K562 (cell line): ENCODE data around the gene CEBPZ. TPM values are rescaled to one million over a fixed set of nuclear protein-coding genes. Genes with fewer than 3 reads are reported as not detected.

Experiments
- ATAC-seq: fragments of 200-7000 bp; cut with Tn5 transposase; 3 replicates; pipeline ENCODE4 v1.9.1; 2020; ENCODE audit warnings: moderate library complexity
- BruUV-seq: library from RNA; stranded (reverse); fragments of 400-500 nt; replicated peaks from 2 replicates; lab custom pipeline; 2021; lab: Mats Ljungman, UMichigan
- CTCF ChIA-PET: fragments of 300-600 bp; formaldehyde crosslinking; extraction: SDS; loops from one replicate; lab custom pipeline; 2021; ENCODE audit warnings: low intra/inter-chr PET ratio; lab: Yijun Ruan, JAX
- POLR2A ChIA-PET: fragments of 300-600, 350-650 bp; sonication (Branson Sonifier 250); formaldehyde crosslinking; extraction: SDS; loops from one replicate; lab custom pipeline; 2021; ENCODE audit warnings: antibody characterized with exemption, inconsistent platforms; lab: Yijun Ruan, JAX
- DNase-seq, 4 experiments: peaks; one replicate each; pipeline versions ENCODE4 v3.0.0 to v3.0.0-alpha.2; 2011 to 2018; ENCODE audit warnings: low spot score in 3 of 4, mixed read lengths in 3 of 4; ENCODE audit errors: extremely low read depth in 1 of 4
- FAIRE-seq: peaks from 2 replicates; lab custom pipeline; 2011; peaks lifted over from hg19 to GRCh38; lab: Jason Lieb, UNC
- H2AFZ ChIP-seq: 2 replicates; pipeline ENCODE4 v1.6.0; 2011; ENCODE audit warnings: low read depth, low read length, control low read depth, inconsistent platforms
- H3K27ac ChIP-seq: fragments of 200-600 bp; 3 replicates; pipeline ENCODE4 v1.8.0; 2011; ENCODE audit warnings: low read depth, mild to moderate bottlenecking, control low read depth, inconsistent platforms, low read length, moderate library complexity, mixed read lengths; ENCODE audit errors: extremely low read depth
- H3K27me3 ChIP-seq, 2 experiments: fragments of 300-600 bp in 1 of 2; 2 replicates in 1 of 2; 3 replicates in 1 of 2; pipeline versions ENCODE4 v1.6.0 to v1.8.0; 2011; ENCODE audit warnings: inconsistent platforms in 2 of 2, low read length in 2 of 2, mild to moderate bottlenecking in 1 of 2, mixed read lengths in 1 of 2, moderate library complexity in 1 of 2; ENCODE audit not compliant: control insufficient read depth in 2 of 2, insufficient read depth in 2 of 2
- H3K36me3 ChIP-seq: fragments of 300-600 bp; 3 replicates; pipeline ENCODE4 v1.8.0; 2011; ENCODE audit warnings: mild to moderate bottlenecking, low read length, inconsistent platforms; ENCODE audit not compliant: control insufficient read depth, insufficient read depth
- H3K4me1 ChIP-seq, 2 experiments: fragments of 200-600 bp in 1 of 2; replicated peaks in 1 of 2; 2 replicates in 1 of 2; 3 replicates in 1 of 2; pipeline versions ENCODE4 v1.5.1 to v1.8.0; 2011; ENCODE audit warnings: inconsistent platforms in 2 of 2, low read length in 2 of 2, mild to moderate bottlenecking in 1 of 2, mixed read lengths in 1 of 2, moderate library complexity in 1 of 2; ENCODE audit not compliant: control insufficient read depth in 2 of 2, insufficient read depth in 2 of 2
- H3K4me2 ChIP-seq: 2 replicates; pipeline ENCODE4 v1.6.1; 2011; ENCODE audit warnings: low read length, control low read depth, inconsistent platforms, mixed read lengths; ENCODE audit not compliant: insufficient read depth
- H3K4me3 ChIP-seq: fragments of 200-600 bp; sonication (generic), shearing (Covaris generic); 2 replicates; pipeline ENCODE4 v1.5.1; 2016; ENCODE audit warnings: control low read depth, inconsistent platforms
- H3K79me2 ChIP-seq: fragments of 200-600 bp; 3 replicates; pipeline ENCODE4 v1.8.0; 2011; ENCODE audit warnings: low read length, inconsistent platforms; ENCODE audit not compliant: control insufficient read depth, insufficient read depth
- H3K9ac ChIP-seq, 2 experiments: 2 replicates each; pipeline versions ENCODE4 v1.6.0 to v1.6.1; 2011; ENCODE audit warnings: low read depth in 2 of 2, low read length in 2 of 2, control low read depth in 1 of 2, inconsistent platforms in 1 of 2, mild to moderate bottlenecking in 1 of 2, mixed read lengths in 1 of 2; ENCODE audit not compliant: insufficient read depth in 1 of 2
- H3K9me1 ChIP-seq: one replicate; pipeline ENCODE4 v1.6.0; 2011; ENCODE audit warnings: inconsistent platforms, mild to moderate bottlenecking, low read length, moderate library complexity; ENCODE audit not compliant: control insufficient read depth, insufficient read depth
- H3K9me3 ChIP-seq: replicated peaks from 2 replicates; pipeline ENCODE4 v1.5.1; 2011; ENCODE audit warnings: low read depth, low read length, inconsistent platforms; ENCODE audit not compliant: control insufficient read depth, insufficient read depth
- H4K20me1 ChIP-seq: replicated peaks from 2 replicates; pipeline ENCODE4 v1.6.1; 2011; ENCODE audit warnings: low read length, inconsistent platforms, mixed read lengths; ENCODE audit not compliant: control insufficient read depth, insufficient read depth
- CBFB ChIP-seq: sonication (generic); formaldehyde crosslinking; IDR thresholded peaks from 2 replicates; pipeline ENCODE4 v1.4.0; 2020; ENCODE audit warnings: mild to moderate bottlenecking, missing genetic modification reagents
- FIP1L1 ChIP-seq: fragments of 200-400 bp; formaldehyde crosslinking; IDR thresholded peaks from 2 replicates; pipeline ENCODE4 v1.6.1; 2018; ENCODE audit warnings: mild to moderate bottlenecking, low read depth, low read length; ENCODE audit not compliant: poor library complexity, severe bottlenecking
- GABPB2 ChIP-seq: fragments of 250-450 bp; sonication (Bioruptor Pico); conservative IDR thresholded peaks from 2 replicates; pipeline ENCODE4 v1.5.1; 2021; ENCODE audit warnings: mild to moderate bottlenecking
- MTF1 ChIP-seq: fragments of 250-450 bp; sonication (Bioruptor Pico); IDR thresholded peaks from 2 replicates; pipeline ENCODE4 v1.9.0; 2021; ENCODE audit warnings: moderate library complexity, mild to moderate bottlenecking, inconsistent platforms, borderline replicate concordance
- SMARCA5 ChIP-seq: fragments of 450-650 bp; IDR thresholded peaks from 2 replicates; pipeline ENCODE4 v1.6.1; 2016
- SOX6 ChIP-seq: fragments of 450-650 bp; IDR thresholded peaks from 2 replicates; pipeline ENCODE4 v1.6.1; 2014; ENCODE audit warnings: mild to moderate bottlenecking
- TBP ChIP-seq: optimal IDR thresholded peaks from 2 replicates; pipeline ENCODE3; 2011; ENCODE audit warnings: low read depth, low read length, improper control_type of control experiment
- ZNF165 ChIP-seq: fragments of 250-450 bp; sonication (Bioruptor Pico); IDR thresholded peaks from 2 replicates; pipeline ENCODE4 v1.4.0; 2020; ENCODE audit warnings: borderline replicate concordance
- ZNF436 ChIP-seq: fragments of 250-450, 450-650 bp; sonication (Bioruptor Pico); formaldehyde crosslinking; IDR thresholded peaks from 2 replicates; pipeline ENCODE4 v1.7.0; 2020; ENCODE audit warnings: mild to moderate bottlenecking
- in situ Hi-C: fragments of 300-500 bp; cut with MboI; formaldehyde crosslinking; loops from 4 replicates; pipeline ENCODE4 v1.15.0; 2018; ENCODE audit warnings: inconsistent platforms, mixed read lengths
- intact Hi-C: fragments of 100-400 bp; cut with micrococcal nuclease; formaldehyde crosslinking; loops from 2 replicates; pipeline ENCODE4 v1.14.2; 2022
- polyA plus RNA-seq, 8 experiments: library from polyadenylated mRNA; depleted of rRNA in 4 of 8; stranded (reverse) in 5 of 8; unstranded in 3 of 8; fragments of >200 nt; fragmentation: Nextera tagmentation in 2 of 8; fragmentation: Illumina TruSeq in 1 of 8; extraction: Ambion mirVana in 2 of 8; extraction: Trizol in 1 of 8; gene quantifications; 2 replicates each; pipeline versions ENCODE4 v1.2.1 to v1.2.3, GENCODE V29; 2011 to 2014; ENCODE audit warnings: inconsistent platforms in 1 of 8, missing spikeins in 1 of 8
- total RNA-seq, 7 experiments: library from RNA; depleted of rRNA in 6 of 7; stranded (reverse); fragments of >200 nt in 6 of 7; fragmentation: Illumina TruSeq in 2 of 7; extraction: Trizol in 2 of 7; gene quantifications; 2 replicates each; pipeline versions ENCODE4 v1.2.1 to v1.2.3, GENCODE V29; 2011 to 2021; ENCODE audit warnings: low replicate concordance in 1 of 7
- TF ChIP-seq, protein P1 (sequence below): sonication (generic); formaldehyde crosslinking; IDR thresholded peaks from 2 replicates; pipeline ENCODE4 v1.8.0; 2023; ENCODE audit warnings: mild to moderate bottlenecking, missing genetic modification reagents
- TF ChIP-seq, protein P2 (sequence below), 2 experiments: IDR thresholded peaks; 2 replicates each; pipeline ENCODE4 v1.6.1; 2011; ENCODE audit warnings: borderline replicate concordance in 1 of 2, control low read depth in 1 of 2, low read depth in 1 of 2, low read length in 1 of 2, mild to moderate bottlenecking in 1 of 2, mixed read lengths in 1 of 2, moderate library complexity in 1 of 2; ENCODE audit not compliant: insufficient read depth in 1 of 2, insufficient read length in 1 of 2, poor library complexity in 1 of 2, severe bottlenecking in 1 of 2; ENCODE audit errors: extremely low read depth in 1 of 2
- TF ChIP-seq, protein P3 (sequence below): sonication (generic); formaldehyde crosslinking; IDR thresholded peaks from 2 replicates; pipeline ENCODE4 v1.4.0; 2020; ENCODE audit warnings: mild to moderate bottlenecking, missing genetic modification reagents
- TF ChIP-seq, protein P4 (sequence below): sonication (generic); formaldehyde crosslinking; IDR thresholded peaks from 2 replicates; pipeline ENCODE4 v1.8.0; 2023; ENCODE audit warnings: mild to moderate bottlenecking, missing genetic modification reagents
- TF ChIP-seq, protein P5 (sequence below): fragments of 450-650 bp; formaldehyde crosslinking; IDR thresholded peaks from 2 replicates; pipeline ENCODE4 v1.4.0; 2022; ENCODE audit warnings: missing genetic modification characterization

CEBPZ gene
- total and polyA plus RNA-seq, 9 of the 15 experiments (the other 6 are each of a cell fraction or from before 2014, with no cell fraction given): 49.7 to 160 (median 82.8) TPM

DNA sequence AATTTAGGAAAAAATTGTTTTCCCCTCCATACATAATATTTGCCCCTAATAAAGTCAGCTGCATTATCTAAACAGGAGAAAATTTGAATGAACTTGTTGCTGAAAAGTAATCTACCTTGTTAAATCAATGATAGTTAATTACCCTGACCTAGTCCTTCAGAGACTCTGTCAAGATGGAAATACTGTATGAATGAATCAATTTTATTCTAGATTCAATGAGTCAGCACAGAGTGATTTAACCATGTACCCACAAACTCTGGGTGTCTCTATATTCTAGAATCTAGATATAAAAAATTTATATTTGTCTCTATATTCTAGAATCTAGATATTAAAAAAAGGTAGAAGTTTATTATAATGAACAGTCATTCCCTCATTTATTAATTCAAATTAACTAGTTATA is 36.3 kb upstream of the CEBPZ start:
- Histone ChIP-seq H3K9me3 (no peaks in the 10 kb centered on the region), H3K36me3 (peaks cover 56% of the 10 kb centered on the region; the same call in 2 of the 3 replicates), H3K4me3 (no peak overlapping the region), H3K4me1 (no peaks in the 10 kb centered on the region), H4K20me1 (no peaks in the 10 kb centered on the region), H3K4me2 (no peak overlapping the region), H3K79me2 (no peaks in the 10 kb centered on the region), H3K27me3 (no peaks in the 10 kb centered on the region), H3K9ac (no peak overlapping the region), H2AFZ (no peak overlapping the region), H3K9me1 (no peaks in the 10 kb centered on the region), H3K27ac (no peak overlapping the region)
- POLR2A ChIA-PET: no interaction called here
- in situ Hi-C loops: no loop called here
- CTCF ChIA-PET: no interaction called here
- FAIRE-seq (no peak), ATAC-seq (no peak), DNase-seq (no peak)
- intact Hi-C loops: no loop called here
- no TSS peak for BruUV-seq
- TF ChIP-seq, protein P1, sequence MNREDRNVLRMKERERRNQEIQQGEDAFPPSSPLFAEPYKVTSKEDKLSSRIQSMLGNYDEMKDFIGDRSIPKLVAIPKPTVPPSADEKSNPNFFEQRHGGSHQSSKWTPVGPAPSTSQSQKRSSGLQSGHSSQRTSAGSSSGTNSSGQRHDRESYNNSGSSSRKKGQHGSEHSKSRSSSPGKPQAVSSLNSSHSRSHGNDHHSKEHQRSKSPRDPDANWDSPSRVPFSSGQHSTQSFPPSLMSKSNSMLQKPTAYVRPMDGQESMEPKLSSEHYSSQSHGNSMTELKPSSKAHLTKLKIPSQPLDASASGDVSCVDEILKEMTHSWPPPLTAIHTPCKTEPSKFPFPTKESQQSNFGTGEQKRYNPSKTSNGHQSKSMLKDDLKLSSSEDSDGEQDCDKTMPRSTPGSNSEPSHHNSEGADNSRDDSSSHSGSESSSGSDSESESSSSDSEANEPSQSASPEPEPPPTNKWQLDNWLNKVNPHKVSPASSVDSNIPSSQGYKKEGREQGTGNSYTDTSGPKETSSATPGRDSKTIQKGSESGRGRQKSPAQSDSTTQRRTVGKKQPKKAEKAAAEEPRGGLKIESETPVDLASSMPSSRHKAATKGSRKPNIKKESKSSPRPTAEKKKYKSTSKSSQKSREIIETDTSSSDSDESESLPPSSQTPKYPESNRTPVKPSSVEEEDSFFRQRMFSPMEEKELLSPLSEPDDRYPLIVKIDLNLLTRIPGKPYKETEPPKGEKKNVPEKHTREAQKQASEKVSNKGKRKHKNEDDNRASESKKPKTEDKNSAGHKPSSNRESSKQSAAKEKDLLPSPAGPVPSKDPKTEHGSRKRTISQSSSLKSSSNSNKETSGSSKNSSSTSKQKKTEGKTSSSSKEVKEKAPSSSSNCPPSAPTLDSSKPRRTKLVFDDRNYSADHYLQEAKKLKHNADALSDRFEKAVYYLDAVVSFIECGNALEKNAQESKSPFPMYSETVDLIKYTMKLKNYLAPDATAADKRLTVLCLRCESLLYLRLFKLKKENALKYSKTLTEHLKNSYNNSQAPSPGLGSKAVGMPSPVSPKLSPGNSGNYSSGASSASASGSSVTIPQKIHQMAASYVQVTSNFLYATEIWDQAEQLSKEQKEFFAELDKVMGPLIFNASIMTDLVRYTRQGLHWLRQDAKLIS (CRISPR knock-in tag): no peak
- TF ChIP-seq GABPB2 (CRISPR knock-in tag) (no peak), MTF1 (CRISPR knock-in tag) (no peak), ZNF436 (no peak), SOX6 (no peak), TBP (no peak), ZNF165 (CRISPR knock-in tag) (no peak), SMARCA5 (no peak), FIP1L1 (no peak), CBFB (CRISPR knock-in tag) (no peak)
- TF ChIP-seq, protein P2, sequence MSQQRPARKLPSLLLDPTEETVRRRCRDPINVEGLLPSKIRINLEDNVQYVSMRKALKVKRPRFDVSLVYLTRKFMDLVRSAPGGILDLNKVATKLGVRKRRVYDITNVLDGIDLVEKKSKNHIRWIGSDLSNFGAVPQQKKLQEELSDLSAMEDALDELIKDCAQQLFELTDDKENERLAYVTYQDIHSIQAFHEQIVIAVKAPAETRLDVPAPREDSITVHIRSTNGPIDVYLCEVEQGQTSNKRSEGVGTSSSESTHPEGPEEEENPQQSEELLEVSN (IDR thresholded peaks at IDR 0.05; ENCODE audit: borderline replicate concordance in 1 of 2, extremely low read depth in 1 of 2, insufficient read depth in 1 of 2, insufficient read length in 1 of 2, low read depth in 1 of 2, low read length in 1 of 2, poor library complexity in 1 of 2, severe bottlenecking in 1 of 2): no peak
- TF ChIP-seq, protein P3, sequence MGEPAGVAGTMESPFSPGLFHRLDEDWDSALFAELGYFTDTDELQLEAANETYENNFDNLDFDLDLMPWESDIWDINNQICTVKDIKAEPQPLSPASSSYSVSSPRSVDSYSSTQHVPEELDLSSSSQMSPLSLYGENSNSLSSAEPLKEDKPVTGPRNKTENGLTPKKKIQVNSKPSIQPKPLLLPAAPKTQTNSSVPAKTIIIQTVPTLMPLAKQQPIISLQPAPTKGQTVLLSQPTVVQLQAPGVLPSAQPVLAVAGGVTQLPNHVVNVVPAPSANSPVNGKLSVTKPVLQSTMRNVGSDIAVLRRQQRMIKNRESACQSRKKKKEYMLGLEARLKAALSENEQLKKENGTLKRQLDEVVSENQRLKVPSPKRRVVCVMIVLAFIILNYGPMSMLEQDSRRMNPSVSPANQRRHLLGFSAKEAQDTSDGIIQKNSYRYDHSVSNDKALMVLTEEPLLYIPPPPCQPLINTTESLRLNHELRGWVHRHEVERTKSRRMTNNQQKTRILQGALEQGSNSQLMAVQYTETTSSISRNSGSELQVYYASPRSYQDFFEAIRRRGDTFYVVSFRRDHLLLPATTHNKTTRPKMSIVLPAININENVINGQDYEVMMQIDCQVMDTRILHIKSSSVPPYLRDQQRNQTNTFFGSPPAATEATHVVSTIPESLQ (CRISPR knock-in tag): no peak
- TF ChIP-seq, protein P4, sequence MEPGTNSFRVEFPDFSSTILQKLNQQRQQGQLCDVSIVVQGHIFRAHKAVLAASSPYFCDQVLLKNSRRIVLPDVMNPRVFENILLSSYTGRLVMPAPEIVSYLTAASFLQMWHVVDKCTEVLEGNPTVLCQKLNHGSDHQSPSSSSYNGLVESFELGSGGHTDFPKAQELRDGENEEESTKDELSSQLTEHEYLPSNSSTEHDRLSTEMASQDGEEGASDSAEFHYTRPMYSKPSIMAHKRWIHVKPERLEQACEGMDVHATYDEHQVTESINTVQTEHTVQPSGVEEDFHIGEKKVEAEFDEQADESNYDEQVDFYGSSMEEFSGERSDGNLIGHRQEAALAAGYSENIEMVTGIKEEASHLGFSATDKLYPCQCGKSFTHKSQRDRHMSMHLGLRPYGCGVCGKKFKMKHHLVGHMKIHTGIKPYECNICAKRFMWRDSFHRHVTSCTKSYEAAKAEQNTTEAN (CRISPR knock-in tag): no peak
- TF ChIP-seq, protein P5, sequence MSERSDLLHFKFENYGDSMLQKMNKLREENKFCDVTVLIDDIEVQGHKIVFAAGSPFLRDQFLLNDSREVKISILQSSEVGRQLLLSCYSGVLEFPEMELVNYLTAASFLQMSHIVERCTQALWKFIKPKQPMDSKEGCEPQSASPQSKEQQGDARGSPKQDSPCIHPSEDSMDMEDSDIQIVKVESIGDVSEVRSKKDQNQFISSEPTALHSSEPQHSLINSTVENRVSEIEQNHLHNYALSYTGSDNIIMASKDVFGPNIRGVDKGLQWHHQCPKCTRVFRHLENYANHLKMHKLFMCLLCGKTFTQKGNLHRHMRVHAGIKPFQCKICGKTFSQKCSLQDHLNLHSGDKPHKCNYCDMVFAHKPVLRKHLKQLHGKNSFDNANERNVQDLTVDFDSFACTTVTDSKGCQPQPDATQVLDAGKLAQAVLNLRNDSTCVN: no peak
